Loucy (cell line): ENCODE measurements around the gene GZF1.
A peak's percentile ranks its signal among the peaks of the same experiment; 100 is the strongest.

Source experiments
- EZH2phosphoT487 ChIP-seq: fragments of 200-600 bp; IDR thresholded peaks from 2 replicates; pipeline ENCODE4 v1.6.1; 2018; ENCODE audit warnings: antibody characterized with exemption, mild to moderate bottlenecking, moderate library complexity, borderline replicate concordance
- TF ChIP-seq, protein P1 (sequence below): fragments of 200-600 bp; sonication (generic); conservative IDR thresholded peaks from 2 replicates; pipeline ENCODE4 v1.5.1; 2014; ENCODE audit warnings: mild to moderate bottlenecking, antibody characterized with exemption, low read length

DNA sequence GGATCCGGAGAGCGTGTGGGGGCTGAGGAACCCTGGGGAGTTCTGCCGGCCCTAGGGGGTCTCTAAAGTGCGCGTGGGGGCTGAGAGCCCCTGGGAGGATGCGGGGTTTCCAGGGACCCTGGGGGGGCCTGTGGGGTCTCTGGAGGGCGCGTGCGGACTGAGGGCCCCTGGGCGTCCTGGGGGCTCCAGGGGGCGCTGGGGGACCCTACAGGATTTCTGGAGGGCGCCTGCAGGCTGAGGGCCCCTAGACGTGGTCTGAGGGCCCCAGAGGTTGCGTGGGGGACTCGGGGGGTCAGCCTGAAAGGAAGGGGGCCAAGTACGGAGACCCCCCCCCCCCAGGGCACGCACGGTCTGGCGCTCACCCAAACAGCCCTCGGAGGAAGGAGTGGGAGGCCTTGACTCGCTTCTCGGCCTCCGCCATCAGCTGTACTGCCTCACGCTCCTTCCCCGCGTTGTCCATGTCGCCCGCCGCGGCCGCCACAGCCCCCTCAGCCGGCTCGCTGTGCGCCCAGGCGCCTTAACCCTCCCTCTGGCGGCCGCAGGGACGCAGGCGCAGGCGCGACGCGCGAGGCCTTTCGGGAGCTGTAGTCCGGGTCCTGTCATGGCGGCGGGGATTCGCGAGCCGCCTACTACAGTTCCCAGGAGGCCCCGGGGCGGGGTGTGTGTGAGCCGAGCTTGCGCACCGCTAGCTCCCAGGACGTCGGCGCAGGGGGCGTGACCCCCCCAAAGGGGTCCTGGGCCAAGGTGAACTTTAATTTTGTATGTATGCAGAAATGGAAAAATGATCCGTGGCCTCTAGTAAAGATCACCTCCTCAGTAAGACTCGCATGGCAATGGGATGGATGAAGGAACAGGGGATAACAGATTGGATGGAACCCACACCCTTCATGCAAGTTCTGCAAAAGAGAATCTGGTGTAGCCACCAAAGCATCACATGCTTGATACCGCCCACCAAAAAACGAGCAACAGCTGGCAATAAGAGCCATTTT is 59.3 kb downstream of the GZF1 start, which contains the start of gene NAPB:
- TF ChIP-seq, protein P1, sequence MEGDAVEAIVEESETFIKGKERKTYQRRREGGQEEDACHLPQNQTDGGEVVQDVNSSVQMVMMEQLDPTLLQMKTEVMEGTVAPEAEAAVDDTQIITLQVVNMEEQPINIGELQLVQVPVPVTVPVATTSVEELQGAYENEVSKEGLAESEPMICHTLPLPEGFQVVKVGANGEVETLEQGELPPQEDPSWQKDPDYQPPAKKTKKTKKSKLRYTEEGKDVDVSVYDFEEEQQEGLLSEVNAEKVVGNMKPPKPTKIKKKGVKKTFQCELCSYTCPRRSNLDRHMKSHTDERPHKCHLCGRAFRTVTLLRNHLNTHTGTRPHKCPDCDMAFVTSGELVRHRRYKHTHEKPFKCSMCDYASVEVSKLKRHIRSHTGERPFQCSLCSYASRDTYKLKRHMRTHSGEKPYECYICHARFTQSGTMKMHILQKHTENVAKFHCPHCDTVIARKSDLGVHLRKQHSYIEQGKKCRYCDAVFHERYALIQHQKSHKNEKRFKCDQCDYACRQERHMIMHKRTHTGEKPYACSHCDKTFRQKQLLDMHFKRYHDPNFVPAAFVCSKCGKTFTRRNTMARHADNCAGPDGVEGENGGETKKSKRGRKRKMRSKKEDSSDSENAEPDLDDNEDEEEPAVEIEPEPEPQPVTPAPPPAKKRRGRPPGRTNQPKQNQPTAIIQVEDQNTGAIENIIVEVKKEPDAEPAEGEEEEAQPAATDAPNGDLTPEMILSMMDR, result 0 out of 2 replicates have a peak, but pooled peaks have one; percentile 22
- no peak for TF ChIP-seq EZH2phosphoT487
